ENCODE measurements around the gene TCEA2. TPM values are rescaled to one million over a fixed set of nuclear protein-coding genes. Genes with fewer than 3 reads are reported as not detected.

The TCEA2 gene
- total and polyA plus RNA-seq, 9 of the 15 experiments (the other 6 are each of a cell fraction or from before 2014, with no cell fraction given) = 1.4 to 28.7 (median 5.4) TPM

DNA sequence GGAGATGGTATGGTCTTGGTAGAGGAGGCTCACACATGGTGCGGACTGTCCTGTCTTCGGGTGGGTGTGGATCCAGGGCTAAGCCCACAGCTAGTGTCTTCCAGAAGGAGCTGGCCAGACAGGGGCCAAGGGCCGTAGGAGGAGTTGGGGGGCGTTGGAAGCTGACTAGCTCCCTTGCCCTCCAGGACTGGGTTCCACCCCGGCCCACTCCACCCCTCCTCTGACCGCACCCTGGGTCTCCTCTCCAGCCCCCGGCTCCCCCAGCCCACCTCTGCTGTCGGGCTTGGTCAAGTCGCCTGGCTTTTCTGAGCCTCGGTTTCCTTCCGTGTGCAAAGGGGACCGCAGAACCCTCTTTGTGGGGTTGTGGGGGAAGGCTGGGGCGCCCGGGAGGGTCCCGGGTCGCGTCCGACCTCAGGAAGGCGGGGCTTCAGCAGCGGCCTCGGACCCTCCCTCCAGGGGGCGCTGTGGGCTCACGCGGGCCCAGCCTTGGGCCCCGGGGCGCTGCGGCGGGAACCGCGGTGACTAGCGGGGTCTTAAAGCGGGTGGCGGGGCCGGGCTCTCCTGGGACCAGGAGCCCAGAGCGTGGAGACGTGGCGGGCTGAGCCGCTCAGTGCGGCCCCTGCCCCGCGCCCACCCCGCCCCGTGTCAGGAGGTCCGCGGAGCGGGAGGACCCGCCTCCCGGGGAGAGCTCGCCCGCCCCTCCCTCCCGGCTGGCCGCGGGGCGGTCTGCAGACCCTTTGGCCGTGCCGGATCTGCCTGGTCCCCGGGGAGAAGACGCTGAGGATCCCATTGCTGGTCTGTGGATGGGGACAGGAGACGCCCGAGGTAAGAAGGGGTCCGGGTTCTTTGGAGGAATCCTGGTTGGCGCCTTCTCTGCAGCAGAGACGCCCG lies 39.0 kb downstream of the TCEA2 start (continued):
- TF ChIP-seq, protein P1, sequence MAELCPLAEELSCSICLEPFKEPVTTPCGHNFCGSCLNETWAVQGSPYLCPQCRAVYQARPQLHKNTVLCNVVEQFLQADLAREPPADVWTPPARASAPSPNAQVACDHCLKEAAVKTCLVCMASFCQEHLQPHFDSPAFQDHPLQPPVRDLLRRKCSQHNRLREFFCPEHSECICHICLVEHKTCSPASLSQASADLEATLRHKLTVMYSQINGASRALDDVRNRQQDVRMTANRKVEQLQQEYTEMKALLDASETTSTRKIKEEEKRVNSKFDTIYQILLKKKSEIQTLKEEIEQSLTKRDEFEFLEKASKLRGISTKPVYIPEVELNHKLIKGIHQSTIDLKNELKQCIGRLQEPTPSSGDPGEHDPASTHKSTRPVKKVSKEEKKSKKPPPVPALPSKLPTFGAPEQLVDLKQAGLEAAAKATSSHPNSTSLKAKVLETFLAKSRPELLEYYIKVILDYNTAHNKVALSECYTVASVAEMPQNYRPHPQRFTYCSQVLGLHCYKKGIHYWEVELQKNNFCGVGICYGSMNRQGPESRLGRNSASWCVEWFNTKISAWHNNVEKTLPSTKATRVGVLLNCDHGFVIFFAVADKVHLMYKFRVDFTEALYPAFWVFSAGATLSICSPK (IDR thresholded peaks at IDR 0.05; ENCODE audit: borderline replicate concordance) = no peak
- TF ChIP-seq ZBTB7A (IDR thresholded peaks at IDR 0.05; ENCODE audit: borderline replicate concordance, control insufficient read depth, low read depth, low read length) (peak; percentile 99), RB1 (IDR thresholded peaks at IDR 0.05; ENCODE audit: low read depth) (peak; percentile 88), FIP1L1 (IDR thresholded peaks at IDR 0.05; ENCODE audit: low read depth, low read length, poor library complexity, severe bottlenecking) (peak; percentile 47), STAG1 (CRISPR knock-in tag; IDR thresholded peaks at IDR 0.05; ENCODE audit: borderline replicate concordance) (peak; percentile 10; the same call in 1 of the 2 replicates), ZFX (CRISPR knock-in tag; IDR thresholded peaks at IDR 0.05) (peak; percentile 29; the same call in 1 of the 2 replicates)
